Breast epithelium (tissue), 3 donors: Measurements from ENCODE around the gene GLIPR1.

Experiments
- CTCF ChIP-seq, 3 donors: fragments of 450-650 bp; IDR thresholded peaks; one replicate each; pipeline ENCODE4 v1.5.1; 2016 to 2017; ENCODE audit warnings: antibody characterized with exemption in 3 of 3, mild to moderate bottlenecking in 3 of 3, moderate library complexity in 3 of 3
- POLR2A ChIP-seq: fragments of 450-650 bp; IDR thresholded peaks from one replicate; pipeline ENCODE4 v1.6.1; 2016; ENCODE audit warnings: antibody characterized with exemption, mild to moderate bottlenecking, moderate library complexity
- POLR2AphosphoS5 ChIP-seq, 3 donors: sonication (generic); formaldehyde crosslinking; IDR thresholded peaks; one replicate each; pipeline ENCODE4 v1.6.1; 2017; ENCODE audit warnings: antibody characterized with exemption in 3 of 3

- TF ChIP-seq CTCF (IDR thresholded peaks at IDR 0.05) (no peak), POLR2A (no peak), POLR2AphosphoS5 (IDR thresholded peaks at IDR 0.05) (no peak)
These were observed 52.7 kb downstream of the GLIPR1 start for GRCh38 chr12:75533239-75533638.
